Activated CD8-positive, alpha-beta memory T cell treated with anti-CD3 and anti-CD28 coated beads, Interleukin-2, amount 50 U/mL, for 1 hour (primary cell): Measurements from ENCODE around the gene ZRANB1.
A peak's percentile ranks its signal among the peaks of the same experiment; 100 is the strongest.
"Not testable (repeated sequence)": the region's sequence is repeated elsewhere in the genome, so short reads cannot be mapped to it uniquely, and the experiment has no call there.

ENCODE experiments used
- DNase-seq: peaks from one replicate; pipeline ENCODE4 v3.0.0-alpha.2; 2020; ENCODE audit errors: extremely low read depth

The ZRANB1 gene

DNA sequence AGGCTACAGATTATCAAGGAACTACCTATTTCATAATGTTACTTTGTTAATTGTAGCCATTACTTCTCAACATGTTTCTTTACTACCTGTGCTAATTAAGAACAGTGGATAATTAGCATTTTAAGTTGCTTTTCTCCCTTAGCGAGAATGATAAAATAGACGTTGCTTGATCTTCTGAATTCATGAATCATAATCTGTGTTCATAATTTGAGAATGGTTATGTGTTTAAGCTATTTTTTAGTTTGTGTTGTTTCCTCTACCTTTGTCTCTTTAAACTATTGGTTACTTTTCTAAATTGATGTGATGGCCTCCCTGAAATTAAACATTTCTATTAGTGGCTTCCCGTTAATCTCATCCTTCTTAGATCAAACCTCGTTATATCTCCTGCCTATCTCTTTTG lies at the start of gene ZRANB1:
ZRANB1 (plus strand) TSS at position 301 of the 400 bp plus-strand sequence. CDS start 371 bp downstream, outside the sequence.
- no peak for DNase-seq

DNA sequence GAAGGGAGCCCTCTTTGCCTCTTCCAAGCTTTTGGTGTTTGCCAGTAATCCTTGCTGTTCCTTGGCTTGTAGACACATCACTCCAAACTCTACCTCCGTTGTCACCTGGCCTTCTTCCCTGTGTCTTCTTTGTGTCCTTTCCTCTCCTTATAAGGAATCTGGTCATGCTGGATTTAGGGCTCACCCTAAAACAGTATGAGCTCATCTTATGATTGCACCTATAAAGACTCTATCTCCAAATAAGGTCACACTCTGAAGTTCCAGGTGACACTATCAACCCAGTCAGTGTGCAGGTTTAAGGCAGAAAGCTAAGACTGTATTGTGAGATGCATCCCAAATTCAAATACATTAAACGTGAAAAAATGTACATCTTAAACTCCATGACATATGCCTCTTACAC lies 49.0 kb upstream of the ZRANB1 start:
- no peak for DNase-seq

DNA sequence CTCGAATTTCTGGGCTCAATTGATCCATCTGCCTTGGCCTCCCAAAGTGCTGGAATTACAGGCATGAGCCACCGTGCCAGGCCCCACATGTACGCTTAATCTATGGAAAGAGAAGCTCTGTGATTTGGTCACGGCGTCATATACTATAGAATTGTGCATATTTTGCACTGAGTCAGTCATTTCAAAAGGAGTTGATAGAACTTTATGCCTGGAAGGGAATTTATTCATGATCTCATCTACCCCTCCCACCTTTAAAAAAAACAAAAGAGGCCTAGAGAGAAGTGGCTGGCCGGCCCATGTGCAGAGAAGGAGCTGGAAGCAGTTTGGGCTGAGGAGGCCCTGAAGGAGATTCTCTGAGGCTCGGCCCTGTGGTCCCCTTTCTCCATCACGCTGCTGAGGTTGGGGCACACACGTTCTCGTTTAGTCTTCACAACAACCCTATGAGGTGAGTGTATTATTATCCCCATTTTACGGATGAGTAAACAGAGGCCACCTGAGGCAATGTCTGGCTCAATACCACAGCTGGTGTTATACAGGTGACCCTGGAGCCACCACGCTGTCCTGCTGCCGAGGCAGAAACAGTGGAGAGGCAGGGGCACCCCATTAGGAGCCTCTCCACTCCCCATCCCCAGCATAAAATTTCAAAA lies 47.2 kb upstream of the ZRANB1 start:
- no peak for DNase-seq

GRCh38 chr10:124896751-124897150 lies 45.2 kb upstream of the ZRANB1 start:
- DNase-seq = no peak

- DNase-seq = no peak
Measured at GRCh38 chr10:124898471-124898870, 43.5 kb upstream of the ZRANB1 start.

DNA sequence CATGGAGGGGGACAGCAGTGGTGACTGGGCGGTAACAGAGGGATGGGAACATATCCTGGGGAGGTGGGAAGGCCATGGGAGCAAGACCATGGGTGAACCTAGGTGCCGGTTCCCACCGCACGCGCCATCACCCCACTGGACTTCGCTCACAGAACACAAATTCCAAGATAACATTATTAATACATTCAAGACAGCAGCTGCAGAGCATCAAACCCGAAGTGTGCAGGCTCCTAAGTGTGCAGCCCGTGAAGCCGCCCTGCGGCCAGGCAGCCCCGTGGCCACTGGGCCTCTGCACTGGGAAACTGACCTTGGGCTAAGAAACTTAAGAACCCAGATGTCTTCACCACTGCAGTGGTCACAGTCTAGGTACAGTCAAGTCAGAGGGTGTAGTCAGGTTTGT lies 42.8 kb upstream of the ZRANB1 start:
- DNase-seq = no peak

DNA sequence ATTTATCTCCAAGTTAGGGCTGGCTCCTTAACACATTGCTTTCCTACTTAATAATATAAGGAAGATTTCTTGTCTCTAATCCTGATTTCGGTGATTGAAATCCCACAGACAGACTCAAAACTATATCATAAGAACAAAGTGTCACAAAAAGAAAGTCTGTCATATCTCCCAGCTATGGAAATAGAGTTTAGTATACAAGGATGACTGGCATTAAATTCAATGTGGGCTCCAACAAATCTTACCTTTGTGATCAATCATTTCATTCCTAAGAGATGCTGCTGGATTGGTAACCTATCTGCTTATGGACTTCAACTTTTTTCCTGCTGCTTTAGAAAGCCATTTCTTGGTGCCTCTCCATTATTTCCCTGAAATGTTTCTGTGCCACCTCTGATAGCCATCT lies 39.5 kb upstream of the ZRANB1 start:
- DNase-seq = no peak

- no peak for DNase-seq
Measured at GRCh38 chr10:124903111-124903510, 38.8 kb upstream of the ZRANB1 start.

DNA sequence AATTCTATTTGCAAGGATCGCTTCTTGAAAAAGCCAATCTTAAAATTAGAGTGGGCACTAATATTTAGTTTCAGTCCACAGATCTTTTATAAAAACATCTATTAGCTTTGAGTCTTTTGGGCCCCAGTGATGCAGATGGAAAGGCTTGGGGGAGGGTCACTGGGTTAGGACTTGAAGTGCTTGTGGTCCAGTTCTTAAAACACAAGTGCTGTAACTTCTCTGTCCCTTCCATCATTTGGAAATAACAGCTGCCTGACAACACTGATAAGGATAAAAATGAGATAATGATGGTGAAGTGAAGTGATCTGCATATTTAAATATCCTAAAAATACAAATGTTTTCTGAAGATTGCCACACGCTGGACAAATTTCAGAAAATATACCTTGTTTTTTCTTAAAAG lies 37.1 kb upstream of the ZRANB1 start:
- no peak for DNase-seq

GRCh38 chr10:124906551-124907001 lies 35.3 kb upstream of the ZRANB1 start:
- DNase-seq = no peak

DNA sequence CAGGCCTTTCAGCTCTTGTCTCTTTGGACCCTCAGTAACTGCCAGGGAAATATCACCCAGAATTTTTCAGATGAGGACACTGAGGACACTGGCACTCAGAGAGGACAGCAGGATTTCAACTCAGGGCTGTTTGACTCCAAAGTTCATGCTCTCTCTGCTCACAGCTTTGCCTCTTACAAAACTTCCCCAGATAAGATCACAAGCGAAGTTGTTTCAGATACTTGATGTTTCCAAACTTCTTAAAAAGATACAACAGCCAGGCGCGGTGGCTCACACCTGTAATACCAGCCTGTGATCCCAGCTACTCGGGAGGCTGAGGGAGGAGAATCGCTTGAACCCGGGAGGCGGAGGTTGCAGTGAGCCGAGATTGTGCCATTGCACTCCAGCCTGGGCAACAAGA lies 32.4 kb upstream of the ZRANB1 start:
- DNase-seq = no peak

DNA sequence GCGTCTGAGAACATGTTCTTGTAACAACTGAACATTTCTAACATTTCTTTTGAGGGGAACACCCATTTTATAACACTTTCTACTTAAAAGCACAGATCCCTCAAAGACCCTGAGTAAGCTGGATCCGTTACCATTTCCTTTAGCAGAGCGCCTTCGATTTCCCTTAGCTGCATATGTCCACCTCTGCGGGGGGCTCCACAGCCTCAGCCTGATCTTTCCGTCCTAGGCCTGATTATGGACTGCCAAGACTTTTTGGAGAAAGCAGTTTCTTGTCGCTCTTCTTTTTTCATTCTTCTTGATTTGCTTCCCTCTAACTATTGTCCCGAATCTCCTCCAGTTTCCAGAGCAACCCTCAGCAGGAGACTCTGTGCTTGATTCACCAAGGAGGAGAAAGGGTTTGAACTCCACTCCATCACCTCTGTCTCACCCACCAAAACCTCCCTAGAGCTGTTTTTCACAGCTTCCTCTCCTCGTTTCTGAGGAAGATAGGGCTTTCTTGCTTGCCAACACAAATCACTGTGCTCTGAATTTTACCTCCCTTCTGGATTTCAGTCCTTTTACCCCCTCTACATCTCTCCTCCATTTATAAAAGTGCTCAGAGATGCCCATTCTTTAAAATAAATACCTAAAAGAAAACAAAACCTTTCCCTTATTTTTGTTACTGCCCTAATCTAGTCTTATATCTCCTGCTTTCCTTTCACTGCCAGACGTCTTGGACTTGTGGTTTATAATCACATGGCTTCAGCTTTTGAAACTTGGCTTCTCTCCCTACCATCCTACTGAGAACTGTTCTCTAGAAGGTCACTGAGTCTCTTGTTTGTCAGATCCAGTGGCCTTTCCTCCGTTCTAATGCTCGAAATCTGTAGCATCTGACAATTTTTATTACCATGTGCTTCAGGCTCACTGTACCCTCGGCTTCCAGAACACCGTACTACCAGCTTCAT lies 30.5 kb upstream of the ZRANB1 start:
- no peak for DNase-seq

DNA sequence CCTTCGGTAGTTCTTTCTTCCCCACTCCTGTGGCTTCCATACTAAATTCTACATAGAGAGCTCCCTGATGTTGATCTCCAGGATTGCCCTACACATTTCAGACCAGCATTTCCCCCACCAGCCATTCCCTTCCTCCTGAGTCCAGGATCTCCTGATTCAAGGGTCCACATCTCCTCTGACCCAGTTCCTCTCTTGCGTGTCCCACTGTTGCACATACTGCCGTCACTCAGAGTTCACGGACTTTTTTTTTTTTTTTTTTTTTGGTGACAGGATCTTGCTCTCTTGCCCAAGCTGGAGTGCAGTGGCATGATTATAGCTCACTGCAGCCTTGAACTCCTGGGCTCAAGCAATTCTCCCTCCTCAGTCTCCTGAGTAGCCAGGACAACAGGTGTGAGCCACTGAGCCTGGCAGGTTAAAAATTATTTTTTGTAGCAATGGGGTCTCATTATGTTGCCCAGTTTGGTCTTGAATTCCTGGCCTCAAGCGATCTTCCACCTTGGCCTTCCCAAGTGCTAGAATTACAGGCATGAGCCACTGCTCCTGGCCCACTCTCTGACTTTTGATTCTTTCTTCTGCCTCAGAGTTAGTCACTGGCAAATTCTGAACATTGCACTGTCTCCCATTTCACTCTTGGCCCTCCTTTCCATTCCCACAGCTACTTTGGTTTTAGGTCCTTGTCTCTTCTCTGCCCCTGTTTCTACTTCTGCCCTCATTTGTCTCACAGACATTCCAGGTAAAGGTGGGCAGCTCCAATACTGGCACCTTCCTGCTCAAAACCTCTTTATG lies 29.6 kb upstream of the ZRANB1 start:
- no peak for DNase-seq

DNA sequence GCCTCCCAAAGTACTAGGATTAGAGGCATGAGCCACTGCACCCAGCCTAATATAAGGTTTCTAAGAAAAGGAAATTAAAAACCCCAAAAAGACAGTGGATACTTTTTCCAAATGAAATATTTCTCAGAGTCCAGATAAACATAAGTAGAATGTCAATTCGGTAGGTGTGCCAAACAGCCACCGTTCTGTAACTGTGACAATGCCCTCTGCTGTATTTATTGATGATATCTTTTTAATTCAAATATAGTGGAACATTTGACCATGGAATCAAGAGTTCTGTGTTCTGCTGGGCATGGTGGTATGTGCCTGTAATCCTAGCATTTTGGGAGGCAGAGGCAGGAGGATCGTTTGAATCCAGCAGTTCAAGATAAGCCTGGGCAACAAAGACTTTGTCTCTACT lies 28.8 kb upstream of the ZRANB1 start:
- no peak for DNase-seq

GRCh38 chr10:124914398-124914797 lies 27.5 kb upstream of the ZRANB1 start:
- DNase-seq = not testable (repeated sequence)

DNA sequence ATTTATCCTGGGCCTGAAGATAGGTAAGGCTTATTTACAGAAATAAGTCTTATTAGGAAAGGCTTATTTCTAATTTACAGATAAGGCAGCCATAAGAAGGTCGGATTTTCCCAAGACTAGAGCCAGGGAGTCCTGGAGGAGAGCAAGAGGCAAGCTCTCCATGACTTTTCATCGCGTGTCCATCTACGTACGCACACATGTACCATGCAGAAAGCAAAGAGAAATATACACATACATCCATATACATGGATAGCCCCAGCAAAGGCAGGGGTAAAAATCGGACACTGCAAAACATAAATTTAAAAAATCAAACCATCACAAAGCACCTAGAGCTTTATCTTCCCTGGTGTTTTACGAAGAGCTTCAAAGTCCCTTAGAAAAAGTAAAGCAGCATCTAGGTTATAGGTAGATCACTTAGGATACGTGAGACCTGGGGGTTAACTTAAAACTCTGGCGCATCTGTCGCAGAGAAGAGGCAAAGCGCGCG lies 25.8 kb upstream of the ZRANB1 start:
- DNase-seq = no peak

GRCh38 chr10:124916585-124917427 lies 25.1 kb upstream of the ZRANB1 start:
- peak; percentile 92 for DNase-seq

DNA sequence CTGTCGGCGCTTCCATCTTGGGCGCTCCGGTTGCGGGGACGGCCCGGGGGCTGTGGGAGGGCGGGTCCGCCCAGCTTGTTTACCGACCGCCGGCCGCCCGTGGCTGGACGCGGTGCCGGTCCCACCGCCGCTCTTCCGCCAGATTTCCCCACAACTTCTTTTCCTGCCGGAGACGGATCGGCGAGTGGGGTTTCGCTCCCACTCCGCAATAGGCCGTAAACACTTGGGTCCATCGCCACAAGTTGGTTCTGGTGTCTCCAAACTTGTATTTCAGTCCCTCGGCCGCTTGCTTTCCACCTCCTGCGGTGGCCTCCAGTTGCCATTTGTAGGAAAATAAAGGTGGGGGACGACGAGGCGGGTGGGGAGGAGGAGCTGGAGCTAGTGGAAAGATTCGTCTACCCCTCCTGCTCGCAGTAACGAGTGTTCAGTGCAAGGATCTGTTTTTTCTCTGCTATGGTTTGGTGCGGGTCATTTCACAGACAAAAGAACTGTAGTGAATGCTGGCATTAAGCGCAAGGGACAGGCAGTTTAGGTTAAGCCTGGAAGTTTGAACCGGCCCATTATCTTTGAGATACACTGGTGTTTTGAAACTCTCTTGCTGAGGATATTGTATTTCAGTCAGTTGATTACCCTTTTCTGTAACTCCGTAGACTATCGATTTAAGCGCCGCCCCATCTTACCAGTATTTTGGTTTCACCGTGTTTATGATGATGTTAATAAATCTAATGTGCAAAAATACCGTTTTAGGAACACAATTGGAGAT lies 24.3 kb upstream of the ZRANB1 start:
- no peak for DNase-seq

- no peak for DNase-seq
Measured at GRCh38 chr10:124918191-124918830, 23.6 kb upstream of the ZRANB1 start.

GRCh38 chr10:124918906-124919305 lies 23.0 kb upstream of the ZRANB1 start:
- DNase-seq = no peak
